ENCODE results near the gene NEK6.

DNA sequence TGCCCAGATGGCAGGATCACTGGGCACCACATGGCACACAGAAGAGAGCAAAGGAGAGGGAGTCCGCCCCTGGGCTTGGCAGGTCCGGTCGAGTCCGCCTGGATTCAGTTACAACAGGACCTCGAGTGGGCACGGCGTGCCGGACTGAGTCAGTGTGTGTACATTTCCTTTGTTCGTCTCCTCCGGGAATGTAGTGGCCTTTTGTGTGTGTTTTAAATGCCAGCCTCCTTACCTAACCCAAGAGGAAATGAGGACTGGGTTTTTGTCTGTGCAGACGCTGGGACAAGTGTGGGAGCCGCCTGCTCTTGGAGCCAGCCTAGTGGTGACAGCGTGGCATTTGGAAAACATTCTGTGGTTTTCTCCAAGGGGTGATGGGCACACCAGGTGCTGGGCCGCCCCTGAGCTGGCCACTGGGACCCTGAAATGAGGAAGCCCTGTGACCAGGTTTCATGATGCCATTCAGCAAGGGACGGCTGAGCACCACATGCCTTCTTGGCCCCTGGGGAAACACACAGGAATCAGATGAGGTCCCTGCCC, 9.6 kb downstream of the NEK6 start:
- TF ChIP-seq, protein P1, sequence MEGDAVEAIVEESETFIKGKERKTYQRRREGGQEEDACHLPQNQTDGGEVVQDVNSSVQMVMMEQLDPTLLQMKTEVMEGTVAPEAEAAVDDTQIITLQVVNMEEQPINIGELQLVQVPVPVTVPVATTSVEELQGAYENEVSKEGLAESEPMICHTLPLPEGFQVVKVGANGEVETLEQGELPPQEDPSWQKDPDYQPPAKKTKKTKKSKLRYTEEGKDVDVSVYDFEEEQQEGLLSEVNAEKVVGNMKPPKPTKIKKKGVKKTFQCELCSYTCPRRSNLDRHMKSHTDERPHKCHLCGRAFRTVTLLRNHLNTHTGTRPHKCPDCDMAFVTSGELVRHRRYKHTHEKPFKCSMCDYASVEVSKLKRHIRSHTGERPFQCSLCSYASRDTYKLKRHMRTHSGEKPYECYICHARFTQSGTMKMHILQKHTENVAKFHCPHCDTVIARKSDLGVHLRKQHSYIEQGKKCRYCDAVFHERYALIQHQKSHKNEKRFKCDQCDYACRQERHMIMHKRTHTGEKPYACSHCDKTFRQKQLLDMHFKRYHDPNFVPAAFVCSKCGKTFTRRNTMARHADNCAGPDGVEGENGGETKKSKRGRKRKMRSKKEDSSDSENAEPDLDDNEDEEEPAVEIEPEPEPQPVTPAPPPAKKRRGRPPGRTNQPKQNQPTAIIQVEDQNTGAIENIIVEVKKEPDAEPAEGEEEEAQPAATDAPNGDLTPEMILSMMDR (IDR thresholded peaks at IDR 0.05): no peak
- no peak for TF ChIP-seq EP300 (IDR thresholded peaks at IDR 0.05)
- TF ChIP-seq POLR2AphosphoS5 (IDR thresholded peaks at IDR 0.05): peak; percentile 10 to 53

All from esophagus muscularis mucosa (tissue), 4 donors.